A549 (cell line): ENCODE data around the gene PLIN4. TPM values are rescaled to one million over a fixed set of nuclear protein-coding genes. Genes with fewer than 3 reads are reported as not detected.

Source experiments
- ATAC-seq, 2 experiments: fragments of 200-7000 bp in 1 of 2; fragments of >200 bp in 1 of 2; cut with Nextera tagmentation in 1 of 2; cut with Tn5 transposase in 1 of 2; 3 replicates each; pipeline versions ENCODE4 v1.8.0 to v1.9.1; 2018 to 2020; ENCODE audit warnings: mild to moderate bottlenecking in 1 of 2, moderate library complexity in 1 of 2
- CTCF ChIA-PET: fragments of 300-600 bp; sonication (Branson Sonifier 250); formaldehyde crosslinking; extraction: SDS; loops from one replicate; lab custom pipeline; 2021; ENCODE audit warnings: antibody characterized with exemption, inconsistent platforms; lab: Yijun Ruan, JAX
- POLR2A ChIA-PET: fragments of 350-600 bp; formaldehyde crosslinking; extraction: SDS; loops from one replicate; lab custom pipeline; 2021; ENCODE audit warnings: antibody characterized with exemption, inconsistent platforms; lab: Yijun Ruan, JAX
- DNase-seq, 2 experiments: peaks; one replicate each; pipeline versions ENCODE4 v3.0.0 to v3.0.0-alpha.2; 2011 to 2016; ENCODE audit warnings: low read depth in 1 of 2, low spot score in 1 of 2
- FAIRE-seq: peaks from 2 replicates; lab custom pipeline; 2011; peaks lifted over from hg19 to GRCh38; lab: Jason Lieb, UNC
- H3K27ac ChIP-seq, 2 experiments: fragments of >200 bp; sonication (Bioruptor Twin); formaldehyde crosslinking; 3 replicates each; pipeline ENCODE4 v1.5.1; 2016 to 2017
- H3K4me1 ChIP-seq: fragments of >200 bp; sonication (Bioruptor Twin); formaldehyde crosslinking; 3 replicates; pipeline ENCODE4 v1.6.1; 2016
- H3K4me2 ChIP-seq: fragments of >200 bp; sonication (Bioruptor Twin); formaldehyde crosslinking; 3 replicates; pipeline ENCODE4 v1.6.1; 2016
- H3K4me3 ChIP-seq: fragments of >200 bp; sonication (Bioruptor Twin); formaldehyde crosslinking; 3 replicates; pipeline ENCODE4 v1.5.1; 2016
- H3K9me3 ChIP-seq: fragments of >200 bp; sonication (Bioruptor Twin); formaldehyde crosslinking; 3 replicates; pipeline ENCODE4 v1.6.1; 2016
- BHLHE40 ChIP-seq: IDR thresholded peaks from 2 replicates; pipeline ENCODE4 v1.6.1; 2012; ENCODE audit warnings: low read depth, low read length, inconsistent platforms
- CBX8 ChIP-seq: fragments of 200-600 bp; sonication (generic); IDR thresholded peaks from 2 replicates; pipeline ENCODE4 v1.6.1; 2016
- EP300 ChIP-seq, 2 experiments: fragments of >200 bp; sonication (Bioruptor Twin); formaldehyde crosslinking; IDR thresholded peaks; 2 replicates in 1 of 2; 3 replicates in 1 of 2; pipeline ENCODE4 v1.6.1; 2016 to 2017
- FOXS1 ChIP-seq: fragments of 250-450 bp; sonication (Bioruptor Pico); IDR thresholded peaks from 2 replicates; pipeline ENCODE4 v1.5.0; 2020; ENCODE audit warnings: mild to moderate bottlenecking, moderate library complexity
- MAZ ChIP-seq: fragments of 150-350 bp; IDR thresholded peaks from 2 replicates; pipeline ENCODE4 v1.6.1; 2014; ENCODE audit warnings: antibody characterized with exemption, low read depth, low read length, borderline replicate concordance
- NFE2L2 ChIP-seq: fragments of 150-350 bp; conservative IDR thresholded peaks from 2 replicates; pipeline ENCODE4 v1.6.1; 2014; ENCODE audit warnings: low read length
- NPAS2 ChIP-seq: fragments of 250-450 bp; sonication (Bioruptor Pico); IDR thresholded peaks from 2 replicates; pipeline ENCODE4 v1.8.0; 2022; ENCODE audit warnings: mild to moderate bottlenecking, moderate library complexity, borderline replicate concordance
- NR3C1 ChIP-seq: fragments of >200 bp; sonication (Bioruptor Twin); formaldehyde crosslinking; IDR thresholded peaks from 3 replicates; pipeline ENCODE4 v1.6.1; 2017
- PHF8 ChIP-seq: fragments of 200-600 bp; sonication (generic); IDR thresholded peaks from 2 replicates; pipeline ENCODE4 v1.6.1; 2016; ENCODE audit warnings: low read depth, mild to moderate bottlenecking, antibody characterized with exemption, moderate library complexity, borderline replicate concordance
- POLR2A ChIP-seq: IDR thresholded peaks from 2 replicates; pipeline ENCODE4 v1.6.1; 2012; ENCODE audit warnings: mild to moderate bottlenecking, low read length
- POLR2AphosphoS2 ChIP-seq: conservative IDR thresholded peaks from 2 replicates; pipeline ENCODE4 v1.6.1; 2012; ENCODE audit warnings: low read length, improper control_type of control experiment, inconsistent platforms
- RAD21 ChIP-seq, 2 experiments: fragments of >200 bp in 1 of 2; sonication (Bioruptor Twin) in 1 of 2; formaldehyde crosslinking in 1 of 2; IDR thresholded peaks in 1 of 2; conservative IDR thresholded peaks in 1 of 2; 2 replicates in 1 of 2; 3 replicates in 1 of 2; pipeline ENCODE4 v1.6.1; 2012 to 2018; ENCODE audit warnings: inconsistent platforms in 1 of 2
- RNF2 ChIP-seq: fragments of 200-600 bp; sonication (generic); IDR thresholded peaks from 2 replicates; pipeline ENCODE4 v1.6.1; 2016; ENCODE audit warnings: low read depth, mild to moderate bottlenecking, antibody characterized with exemption, moderate library complexity, borderline replicate concordance
- SREBF2 ChIP-seq: fragments of 450-650 bp; IDR thresholded peaks from 2 replicates; pipeline ENCODE4 v1.6.1; 2014; ENCODE audit warnings: mild to moderate bottlenecking, moderate library complexity
- ZNF302 ChIP-seq: fragments of 250-450 bp; sonication (Bioruptor Pico); IDR thresholded peaks from 2 replicates; pipeline ENCODE4 v1.9.0; 2021; ENCODE audit warnings: inconsistent platforms, mild to moderate bottlenecking, moderate library complexity
- WGBS: methylation state at CpG from one replicate; pipeline ENCODE4 v1.1.6; 2017; ENCODE audit errors: missing lambda C conversion rate; 5-methylcytosine and 5-hydroxymethylcytosine counted together
- polyA plus RNA-seq, 4 experiments: library from polyadenylated mRNA; depleted of rRNA in 3 of 4; stranded (reverse); fragments of >200 nt; fragmentation: RNase III in 1 of 4; extraction: RNeasy Plus Mini Kit Qiagen cat#74134 plus additional on column Dnase treatment in 1 of 4; gene quantifications; 2 replicates in 3 of 4; 3 replicates in 1 of 4; pipeline ENCODE4 v1.2.3, GENCODE V29; 2011 to 2017
- TF ChIP-seq, protein P1 (sequence below): fragments of 450-650 bp; IDR thresholded peaks from 2 replicates; pipeline ENCODE4 v1.6.1; 2014; ENCODE audit warnings: antibody characterized with exemption
- TF ChIP-seq, protein P2 (sequence below): fragments of >200 bp; sonication (Bioruptor Twin); formaldehyde crosslinking; IDR thresholded peaks from 2 replicates; pipeline ENCODE4 v1.6.1; 2016
- TF ChIP-seq, protein P3 (sequence below): fragments of >200 bp; sonication (Bioruptor Twin); formaldehyde crosslinking; IDR thresholded peaks from 3 replicates; pipeline ENCODE4 v1.6.1; 2016
- TF ChIP-seq, protein P4 (sequence below): IDR thresholded peaks from 2 replicates; pipeline ENCODE4 v1.6.1; 2012
- TF ChIP-seq, protein P5 (sequence below): IDR thresholded peaks from 2 replicates; pipeline ENCODE4 v1.6.1; 2012; ENCODE audit warnings: low read depth, borderline replicate concordance

The PLIN4 gene
- polyA plus RNA-seq, 2 of the 4 experiments (the other 2 are of a cell fraction): 0.04 to 0.23 TPM

DNA sequence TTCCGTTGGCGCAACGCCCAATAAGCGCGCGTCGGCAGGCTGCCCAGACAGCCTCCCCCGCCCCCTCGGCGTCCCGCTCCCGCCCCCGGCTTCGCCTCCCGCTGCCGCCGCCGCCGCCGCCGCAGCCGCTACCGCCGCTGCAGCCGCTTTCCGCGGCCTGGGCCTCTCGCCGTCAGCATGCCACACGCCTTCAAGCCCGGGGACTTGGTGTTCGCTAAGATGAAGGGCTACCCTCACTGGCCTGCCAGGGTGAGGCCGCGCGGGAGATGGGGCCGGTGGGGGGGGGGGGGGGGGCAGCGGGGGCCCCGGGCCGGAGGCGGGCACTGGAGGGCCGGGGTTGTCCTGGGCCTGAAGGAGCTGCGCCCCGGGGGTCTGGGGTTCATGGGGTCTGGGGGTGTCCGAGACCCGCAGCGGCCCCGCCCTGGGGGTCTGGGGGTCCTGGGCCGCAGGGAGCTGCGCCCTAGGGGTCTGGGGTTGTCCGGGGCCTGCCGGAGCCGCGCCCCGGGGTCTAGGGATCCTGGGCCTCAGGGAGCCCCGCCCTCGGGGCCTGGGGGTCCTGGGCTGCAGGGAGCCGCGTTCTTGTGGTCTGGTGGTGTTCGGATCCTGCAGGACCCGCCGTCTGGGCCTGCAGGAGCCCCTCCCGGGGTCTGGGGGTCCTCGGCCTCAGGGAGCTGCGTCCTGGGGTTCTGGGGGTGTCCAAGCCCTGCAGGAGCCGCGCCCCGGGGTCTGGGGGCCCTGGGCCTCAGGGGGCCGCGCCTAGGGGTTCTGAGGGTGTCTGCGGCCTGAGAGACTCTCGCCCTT, 45.9 kb downstream of the PLIN4 start, which contains the start of gene HDGFL2:
TSS of gene HDGFL2 (plus strand) at position 124 of the 801 bp plus-strand sequence. CDS start at position 178, 54 bp downstream.
- H3K4me1 ChIP-seq: peaks cover 15% of the 10 kb centered on the region
- H3K4me3 ChIP-seq: peak within 1 kb of the TSS; percentile 98
- ChIA-PET POLR2A (no interaction called here), CTCF (interaction anchor here (1.0 to 1.7 kb wide), 2 partner anchors 53 to 164 kb away, joined by 3 to 6 read pairs; no protein-coding TSS in a partner anchor)
- DNase-seq (no peak), FAIRE-seq (no peak), ATAC-seq (peak in 1 of 2 experiments; percentile 9; a peak in 2 of 6 replicates)
- H3K27ac ChIP-seq: peak within 1 kb of the TSS; percentile 82 to 99
- 0% methylated on average over 7 of the region's 71 CpGs for WGBS
- no peaks in the 10 kb centered on the region for H3K9me3 ChIP-seq
- H3K4me2 ChIP-seq: peak within 1 kb of the TSS; percentile 95
- TF ChIP-seq NPAS2 (no peak), NFE2L2 (no peak), RNF2 (no peak), NR3C1 (no peak), CBX8 (no peak), PHF8 (no peak), SREBF2 (no peak), POLR2A (no peak), ZNF302 (no peak), EP300 (IDR thresholded peaks at IDR 0.05) (no peak), RAD21 (conservative IDR thresholded peaks at IDR 0.05 in 1 of 2, IDR thresholded peaks at IDR 0.05 in 1 of 2) (no peak)
- TF ChIP-seq, protein P1, sequence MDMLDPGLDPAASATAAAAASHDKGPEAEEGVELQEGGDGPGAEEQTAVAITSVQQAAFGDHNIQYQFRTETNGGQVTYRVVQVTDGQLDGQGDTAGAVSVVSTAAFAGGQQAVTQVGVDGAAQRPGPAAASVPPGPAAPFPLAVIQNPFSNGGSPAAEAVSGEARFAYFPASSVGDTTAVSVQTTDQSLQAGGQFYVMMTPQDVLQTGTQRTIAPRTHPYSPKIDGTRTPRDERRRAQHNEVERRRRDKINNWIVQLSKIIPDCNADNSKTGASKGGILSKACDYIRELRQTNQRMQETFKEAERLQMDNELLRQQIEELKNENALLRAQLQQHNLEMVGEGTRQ: no peak
- TF ChIP-seq, protein P2, sequence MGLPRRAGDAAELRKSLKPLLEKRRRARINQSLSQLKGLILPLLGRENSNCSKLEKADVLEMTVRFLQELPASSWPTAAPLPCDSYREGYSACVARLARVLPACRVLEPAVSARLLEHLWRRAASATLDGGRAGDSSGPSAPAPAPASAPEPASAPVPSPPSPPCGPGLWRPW: no peak

DNA sequence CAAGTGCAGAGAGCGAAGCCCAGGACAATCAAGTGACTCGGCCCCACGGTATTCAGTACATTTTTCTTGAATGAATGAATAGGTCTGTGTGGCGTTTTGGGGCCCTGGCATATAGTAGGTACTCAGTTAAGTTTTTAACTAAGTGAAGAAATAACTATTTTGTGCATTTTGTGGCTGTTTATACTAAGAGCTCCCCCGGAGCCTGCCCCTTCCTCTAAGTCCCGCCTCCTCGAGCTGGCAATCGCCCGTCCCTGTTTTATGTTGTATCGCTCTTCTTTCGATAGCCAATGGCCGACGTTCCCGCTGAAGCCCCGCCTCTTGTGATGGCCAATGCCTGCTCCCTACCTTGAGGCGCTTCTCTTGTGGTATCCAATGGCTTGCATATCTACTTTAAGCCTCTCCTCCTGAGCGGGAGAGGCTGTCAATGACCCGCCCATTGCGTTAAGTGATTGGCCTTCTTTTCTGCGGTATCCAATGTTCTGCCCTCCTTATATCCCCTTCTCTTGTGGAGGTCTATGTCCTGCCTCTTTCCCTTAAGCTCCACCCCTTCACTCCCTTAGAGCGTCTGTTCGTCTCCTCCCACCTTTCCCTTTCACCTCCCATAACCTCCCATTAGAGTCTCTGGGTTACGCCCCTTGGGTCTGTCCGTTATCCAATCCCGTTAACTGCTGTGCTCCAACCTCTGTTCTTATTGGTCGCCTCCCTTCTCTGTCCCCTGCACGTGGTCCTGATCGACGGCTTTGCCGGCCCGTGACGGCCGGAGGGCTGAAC, 46.7 kb downstream of the PLIN4 start:
- peak; percentile 96 to 99 for DNase-seq
- TF ChIP-seq BHLHE40 (0 out of 2 replicates have a peak, but pooled peaks have one; percentile 21), MAZ (no peak), POLR2AphosphoS2 (no peak), FOXS1 (CRISPR knock-in tag) (no peak)
- TF ChIP-seq, protein P1: peak; percentile 98
- TF ChIP-seq, protein P3, sequence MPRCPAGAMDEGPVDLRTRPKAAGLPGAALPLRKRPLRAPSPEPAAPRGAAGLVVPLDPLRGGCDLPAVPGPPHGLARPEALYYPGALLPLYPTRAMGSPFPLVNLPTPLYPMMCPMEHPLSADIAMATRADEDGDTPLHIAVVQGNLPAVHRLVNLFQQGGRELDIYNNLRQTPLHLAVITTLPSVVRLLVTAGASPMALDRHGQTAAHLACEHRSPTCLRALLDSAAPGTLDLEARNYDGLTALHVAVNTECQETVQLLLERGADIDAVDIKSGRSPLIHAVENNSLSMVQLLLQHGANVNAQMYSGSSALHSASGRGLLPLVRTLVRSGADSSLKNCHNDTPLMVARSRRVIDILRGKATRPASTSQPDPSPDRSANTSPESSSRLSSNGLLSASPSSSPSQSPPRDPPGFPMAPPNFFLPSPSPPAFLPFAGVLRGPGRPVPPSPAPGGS: 0 out of 3 replicates have a peak, but pooled peaks have one; percentile 38
- TF ChIP-seq, protein P4, sequence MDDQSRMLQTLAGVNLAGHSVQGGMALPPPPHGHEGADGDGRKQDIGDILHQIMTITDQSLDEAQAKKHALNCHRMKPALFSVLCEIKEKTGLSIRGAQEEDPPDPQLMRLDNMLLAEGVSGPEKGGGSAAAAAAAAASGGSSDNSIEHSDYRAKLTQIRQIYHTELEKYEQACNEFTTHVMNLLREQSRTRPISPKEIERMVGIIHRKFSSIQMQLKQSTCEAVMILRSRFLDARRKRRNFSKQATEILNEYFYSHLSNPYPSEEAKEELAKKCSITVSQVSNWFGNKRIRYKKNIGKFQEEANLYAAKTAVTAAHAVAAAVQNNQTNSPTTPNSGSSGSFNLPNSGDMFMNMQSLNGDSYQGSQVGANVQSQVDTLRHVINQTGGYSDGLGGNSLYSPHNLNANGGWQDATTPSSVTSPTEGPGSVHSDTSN: peak; percentile 98
- TF ChIP-seq, protein P5, sequence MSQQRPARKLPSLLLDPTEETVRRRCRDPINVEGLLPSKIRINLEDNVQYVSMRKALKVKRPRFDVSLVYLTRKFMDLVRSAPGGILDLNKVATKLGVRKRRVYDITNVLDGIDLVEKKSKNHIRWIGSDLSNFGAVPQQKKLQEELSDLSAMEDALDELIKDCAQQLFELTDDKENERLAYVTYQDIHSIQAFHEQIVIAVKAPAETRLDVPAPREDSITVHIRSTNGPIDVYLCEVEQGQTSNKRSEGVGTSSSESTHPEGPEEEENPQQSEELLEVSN: 0 out of 2 replicates have a peak, but pooled peaks have one; percentile 24
- peak; percentile 84 for FAIRE-seq
- peak; percentile 94 for ATAC-seq
- peak overlapping the region; percentile 84 for H3K4me2 ChIP-seq
- H3K4me1 ChIP-seq: peaks cover 15% of the 10 kb centered on the region
- CTCF ChIA-PET: interaction anchor here (1.0 to 1.5 kb wide), 3 partner anchors 54 to 165 kb away, joined by 3 to 4 read pairs (median 3); no protein-coding TSS in a partner anchor
- 3% methylated on average over 32 of the region's 33 CpGs for WGBS
- POLR2A ChIA-PET: interaction anchor here (0.5 to 1.0 kb wide), 5 partner anchors 9 to 383 kb away, joined by 3 to 6 read pairs (median 4); partner anchors contain the start of gene MPND
- H3K4me3 ChIP-seq: peak overlapping the region; percentile 50
- no peaks in the 10 kb centered on the region for H3K9me3 ChIP-seq
- H3K27ac ChIP-seq: peak overlapping the region; percentile 66 to 85
